Stimulated activated CD4-positive, alpha-beta T cell treated with anti-CD3 and anti-CD28 coated beads, Interleukin-12 subunit alpha, Interleukin-12 subunit beta, amount 100 ng/mL, for 4 hours (primary cell): ENCODE measurements around the gene ACD.
A peak's percentile ranks its signal among the peaks of the same experiment; 100 is the strongest.
"Not testable (repeated sequence)": the region's sequence is repeated elsewhere in the genome, so short reads cannot be mapped to it uniquely, and the experiment has no call there.

ENCODE experiments used
- DNase-seq: peaks from one replicate; pipeline ENCODE4 v3.0.0-alpha.2; 2020

ACD gene

DNA sequence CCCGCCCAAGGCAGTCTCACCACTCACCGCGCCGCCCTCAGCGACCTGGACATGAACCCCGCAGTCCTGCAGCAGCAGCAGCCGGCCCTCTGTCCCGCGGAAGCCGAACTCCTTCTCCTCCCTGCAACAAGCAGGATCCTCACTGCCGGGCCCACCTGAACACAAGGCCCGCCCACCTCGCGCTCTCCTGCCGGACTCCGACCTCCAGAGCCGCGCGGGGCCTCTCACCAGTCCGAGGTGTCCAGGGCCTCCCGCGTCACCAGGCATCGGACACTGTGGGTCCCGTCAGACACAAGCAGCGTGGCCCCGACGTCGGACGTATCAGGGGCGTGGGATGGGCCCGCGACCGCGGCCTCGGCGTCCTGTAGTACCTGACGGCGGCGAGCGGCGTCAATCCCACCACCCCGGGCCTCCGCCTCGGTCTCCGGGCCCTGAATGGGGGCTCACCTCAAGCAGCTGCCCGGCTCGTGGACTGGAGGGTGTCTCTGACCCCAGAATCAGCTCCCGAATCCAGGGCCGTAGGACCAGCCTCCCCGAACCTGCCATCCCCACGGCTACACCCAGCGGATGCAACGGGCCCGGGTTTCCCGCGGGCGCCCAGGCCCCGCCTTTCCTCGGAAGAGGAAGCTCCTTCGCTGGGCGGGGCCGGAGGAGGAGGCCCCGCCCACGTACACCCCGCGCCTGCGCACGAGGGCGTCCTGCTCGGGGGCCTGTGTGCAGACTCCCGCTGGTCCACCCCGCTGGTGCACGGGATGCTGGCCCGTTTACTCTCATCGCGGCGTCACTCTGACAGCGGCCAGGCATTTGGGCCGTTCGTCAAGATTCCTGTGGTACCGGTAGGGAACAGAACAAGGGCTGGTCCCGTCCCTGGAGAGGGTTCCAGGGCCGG lies at the start of gene ACD:
Gene ACD (minus strand): TSS at position 586 of the 889 bp plus-strand sequence. CDS start 40 bp downstream, at position 546.
- DNase-seq = peak; percentile 95

GRCh38 chr16:67709050-67709449 lies 49.0 kb upstream of the ACD start:
- no peak for DNase-seq

- no peak for DNase-seq
Measured at GRCh38 chr16:67708368-67708771, 48.3 kb upstream of the ACD start.

DNA sequence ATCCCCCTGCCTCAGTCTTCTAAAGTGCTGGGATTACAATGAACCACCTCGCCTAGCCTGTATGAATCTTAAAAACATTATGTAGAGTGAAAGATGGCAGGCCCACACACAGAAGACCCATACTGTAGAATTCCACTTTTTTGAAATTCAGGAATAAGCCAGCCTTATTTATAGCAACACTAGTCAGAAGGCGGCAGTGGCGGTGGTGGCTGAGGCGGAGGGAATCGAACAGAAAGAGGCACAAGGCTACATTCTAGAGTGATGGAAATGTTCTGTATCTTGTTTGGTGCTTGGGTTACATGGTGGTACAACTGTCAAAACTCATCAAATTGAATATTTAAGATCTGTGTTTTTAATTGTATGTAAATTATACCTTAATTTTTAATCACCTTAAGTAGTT lies 47.7 kb upstream of the ACD start:
- no peak for DNase-seq

DNA sequence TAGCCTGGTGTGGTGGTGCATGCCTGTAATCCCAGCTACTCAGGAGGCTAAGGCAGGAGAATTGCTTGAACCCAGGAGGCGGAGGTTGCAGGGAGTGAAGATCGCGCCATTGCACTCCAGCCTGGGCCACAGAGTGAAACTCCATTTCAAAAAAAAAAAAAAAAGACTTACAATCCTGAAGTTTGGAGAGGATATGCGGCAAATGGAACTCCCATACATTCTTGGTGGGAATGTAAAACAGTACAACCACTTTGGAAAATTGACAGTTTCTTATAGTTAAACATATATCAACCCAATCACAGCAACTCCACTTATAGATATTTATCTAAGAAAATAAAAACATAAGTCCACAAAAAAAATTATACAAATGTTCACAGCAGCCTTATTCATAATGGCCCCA lies 47.1 kb upstream of the ACD start:
- no peak for DNase-seq

- no peak for DNase-seq
Measured at GRCh38 chr16:67704110-67704509, 44.0 kb upstream of the ACD start.

DNA sequence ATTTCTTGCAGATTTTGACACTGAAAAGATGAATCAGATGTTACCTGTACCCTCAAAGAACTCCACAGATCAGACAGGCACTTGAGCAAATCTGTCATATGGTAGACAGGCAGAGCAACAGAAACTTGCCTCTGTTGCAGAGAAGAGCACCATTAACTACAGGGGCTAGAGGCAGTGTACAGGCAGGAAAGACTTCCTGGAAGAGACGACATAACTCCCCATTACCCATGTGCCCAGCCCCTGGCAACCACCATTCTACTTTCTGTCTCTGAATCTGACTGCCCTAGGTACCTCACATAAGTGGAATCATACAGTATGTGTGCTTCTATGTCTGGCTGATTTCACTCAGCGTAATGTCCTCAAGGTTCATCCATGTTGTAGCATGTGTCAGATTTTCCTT lies 43.6 kb upstream of the ACD start:
- no peak for DNase-seq

DNA sequence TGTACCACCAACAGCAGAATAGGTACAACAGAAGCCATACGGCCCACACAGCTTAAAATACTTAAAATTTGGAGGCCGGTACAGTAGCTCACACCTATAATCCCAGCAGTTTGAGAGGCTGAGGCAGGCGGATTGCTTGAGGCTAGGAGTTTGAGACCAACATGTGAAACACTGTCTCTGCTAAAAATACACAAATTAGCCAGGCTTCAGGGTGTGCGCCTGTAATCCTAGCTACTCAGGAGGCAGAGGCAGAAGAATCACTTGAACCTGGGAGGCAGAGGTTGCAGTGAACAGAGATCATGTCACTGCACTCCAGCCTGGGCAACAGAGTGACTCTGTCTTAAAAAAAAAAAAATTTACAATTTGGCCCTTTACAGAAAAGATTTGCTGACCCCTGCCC lies 42.1 kb upstream of the ACD start:
- DNase-seq = no peak

- no peak for DNase-seq
Measured at GRCh38 chr16:67701420-67701819, 41.4 kb upstream of the ACD start.

- DNase-seq = no peak
Measured at GRCh38 chr16:67699265-67699664, 39.2 kb upstream of the ACD start.

GRCh38 chr16:67697422-67698185 lies 37.5 kb upstream of the ACD start:
- DNase-seq = no peak

DNA sequence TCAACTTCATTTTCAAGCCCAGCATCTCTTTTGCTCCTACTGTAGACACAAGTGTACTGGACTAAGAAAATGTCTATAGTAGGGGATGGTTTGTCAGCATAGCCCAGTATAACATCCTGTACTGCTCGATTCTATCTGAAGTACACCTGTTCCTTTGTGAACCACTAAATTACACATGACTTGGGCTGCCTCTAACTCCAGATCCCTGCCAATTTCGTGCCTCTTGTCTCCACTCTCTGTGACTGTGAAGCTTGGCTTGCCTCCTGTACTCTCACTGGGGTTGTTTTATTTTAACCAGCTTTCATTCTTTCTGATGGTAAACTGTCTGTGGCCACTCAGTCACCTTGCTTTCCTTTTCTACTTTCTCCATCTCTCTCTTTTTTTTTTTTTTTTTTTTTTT lies 34.6 kb upstream of the ACD start:
- DNase-seq = no peak

DNA sequence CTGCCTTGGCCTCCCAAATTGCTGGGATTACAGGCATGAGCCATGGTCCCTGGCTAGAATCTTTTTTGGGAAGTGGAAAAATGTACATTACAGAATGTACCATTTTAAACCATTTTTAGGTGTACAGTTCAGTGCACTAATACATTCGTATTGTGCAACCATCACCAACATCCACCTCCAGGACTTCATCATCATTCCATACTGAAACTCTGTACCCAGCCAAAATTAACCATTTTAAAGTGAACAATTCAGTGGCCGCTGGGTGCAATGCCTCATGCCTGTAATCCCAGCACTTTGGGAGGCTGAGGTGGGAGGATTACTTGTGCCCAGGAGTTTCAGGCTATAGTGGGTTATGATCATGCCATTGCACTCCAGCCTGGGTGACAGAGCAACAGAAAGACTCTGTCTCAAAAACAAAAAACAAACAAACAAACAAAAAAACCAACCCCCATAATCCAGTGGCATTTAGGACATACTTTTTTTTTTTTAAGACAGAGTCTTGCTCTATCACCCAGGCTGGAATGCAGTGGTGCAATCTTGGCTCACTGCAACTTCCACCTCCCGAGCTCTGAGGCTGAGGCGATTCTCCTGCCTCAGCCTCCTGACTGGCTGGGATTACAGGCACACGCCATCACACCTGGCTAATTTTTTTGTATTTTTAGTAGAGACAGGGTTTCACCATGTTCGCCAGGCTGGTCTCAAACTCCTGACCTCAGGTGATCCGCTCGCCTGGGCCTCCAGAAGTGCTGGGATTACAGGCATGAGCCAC lies 33.6 kb upstream of the ACD start:
- not testable (repeated sequence) for DNase-seq

DNA sequence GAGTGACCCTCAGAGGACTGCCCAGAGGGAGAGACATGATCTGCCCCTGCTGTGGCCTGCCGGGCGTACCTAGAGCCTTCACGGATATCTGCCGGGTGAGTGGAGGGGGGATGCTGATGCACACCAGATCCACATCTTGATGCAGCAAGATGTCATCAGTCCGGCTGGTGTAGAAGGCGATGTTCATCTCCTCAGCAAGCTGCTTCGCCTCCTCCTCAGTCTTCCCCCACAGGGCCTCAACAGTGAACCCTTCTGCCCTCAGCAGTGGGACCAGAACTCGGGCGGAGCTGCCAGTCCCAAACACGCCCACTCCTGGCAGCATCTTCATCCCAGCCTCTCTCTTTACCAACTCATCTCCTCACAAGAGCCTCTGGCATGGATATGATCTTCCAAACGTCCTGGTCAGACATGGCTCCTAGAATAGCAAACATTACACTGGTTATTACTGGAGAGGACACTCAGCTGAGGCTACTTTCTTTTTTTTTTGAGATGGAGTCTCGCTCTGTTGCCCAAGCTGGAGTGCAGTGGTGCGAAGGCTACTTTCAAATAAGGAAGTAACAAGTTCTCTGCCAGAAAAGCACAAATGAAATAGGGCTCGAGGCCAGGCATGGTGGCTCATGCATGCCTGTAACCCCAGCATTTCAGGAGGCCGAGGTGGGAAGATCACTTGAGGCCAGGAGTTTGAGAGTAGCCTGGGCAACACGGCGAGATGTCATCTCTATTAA lies 25.5 kb upstream of the ACD start:
- no peak for DNase-seq

DNA sequence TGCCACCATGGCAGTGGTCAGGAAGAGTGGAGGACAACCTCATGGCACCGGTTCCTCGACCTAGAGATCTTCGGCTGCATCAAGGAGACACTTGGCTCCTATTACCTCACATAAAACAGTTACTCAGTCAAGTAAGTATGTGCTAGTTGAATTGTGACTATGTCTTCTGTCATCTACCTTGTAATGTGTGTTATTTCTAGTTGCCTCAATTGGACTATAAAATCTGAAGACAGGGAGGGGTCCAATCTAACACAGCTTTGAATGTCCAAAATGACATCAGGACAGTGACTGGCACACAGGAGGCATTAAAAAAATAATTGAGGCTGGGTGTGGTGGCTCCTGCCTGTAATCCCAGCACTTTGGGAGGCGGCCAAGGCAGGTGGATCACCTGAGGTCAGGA lies 23.7 kb upstream of the ACD start:
- no peak for DNase-seq

DNA sequence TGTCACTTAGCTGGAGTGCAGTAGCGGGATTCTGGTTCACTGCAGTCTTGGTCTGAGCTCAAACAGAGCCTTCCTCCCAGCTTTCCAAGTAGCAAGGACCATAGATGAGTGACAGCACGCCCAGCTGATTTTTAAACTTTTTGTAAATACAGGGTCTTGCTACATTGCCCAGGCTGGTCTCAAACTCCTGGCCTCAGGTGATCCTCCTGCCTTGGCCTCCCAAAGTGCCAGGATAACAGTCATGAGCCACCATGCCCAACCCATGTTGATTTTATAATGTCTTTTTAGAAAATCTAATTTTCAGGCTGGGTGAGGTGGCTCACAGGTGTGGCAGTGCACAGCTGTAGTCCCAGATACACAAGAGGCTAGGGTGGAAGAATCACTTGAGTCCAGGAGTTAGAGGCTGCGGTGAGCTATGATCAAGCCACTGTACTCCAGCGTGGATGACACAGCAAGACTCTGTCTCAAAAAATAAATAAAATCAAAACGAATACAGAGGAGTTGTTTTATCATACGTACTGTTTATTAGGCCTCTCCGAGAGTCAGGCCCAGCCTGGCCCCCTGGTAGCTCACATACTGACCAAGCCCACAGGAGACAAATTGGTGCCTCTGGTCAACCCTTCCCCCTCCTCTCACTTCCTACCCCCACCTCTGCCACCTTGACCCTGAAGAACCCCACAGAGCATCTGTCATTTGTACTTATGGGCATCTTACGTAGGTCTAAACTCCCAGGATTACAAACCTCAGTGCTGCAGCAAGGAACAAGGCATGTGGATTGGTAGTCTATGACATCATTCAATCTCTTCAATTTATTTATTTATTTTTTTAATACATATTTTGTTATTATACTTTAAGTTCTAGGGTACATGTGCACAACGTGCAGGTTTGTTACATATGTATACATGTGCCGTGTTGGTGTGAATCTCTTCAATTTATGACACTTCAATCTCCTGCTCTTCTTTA lies 20.2 kb upstream of the ACD start:
- DNase-seq = no peak

- no peak for DNase-seq
Measured at GRCh38 chr16:67678354-67679023, 18.4 kb upstream of the ACD start.

- DNase-seq = no peak
Measured at GRCh38 chr16:67677712-67678111, 17.7 kb upstream of the ACD start.

GRCh38 chr16:67676939-67677338 lies 16.9 kb upstream of the ACD start:
- DNase-seq = no peak

GRCh38 chr16:67676516-67676915 lies 16.5 kb upstream of the ACD start:
- no peak for DNase-seq

DNA sequence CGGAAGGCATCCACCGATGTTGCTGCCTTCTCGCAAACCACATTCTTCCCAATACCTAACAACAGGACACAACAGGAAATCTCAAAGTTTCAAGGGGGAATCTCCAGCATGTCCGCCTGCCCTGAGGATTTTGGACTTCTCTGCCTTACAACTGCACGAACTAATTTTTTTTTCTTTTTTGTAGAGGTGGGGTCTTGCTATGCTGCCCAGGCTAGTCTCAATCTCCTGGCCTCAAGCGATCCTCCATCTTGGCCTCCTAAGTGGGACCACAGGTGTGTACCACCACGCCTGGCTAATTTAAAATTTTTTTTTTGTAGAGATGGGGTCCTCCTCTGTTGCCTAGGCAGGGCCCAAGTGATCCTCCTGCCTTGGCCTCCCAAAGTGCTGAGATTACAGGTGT lies 15.9 kb upstream of the ACD start:
- DNase-seq = no peak
